Measurements from ENCODE around the gene TBC1D5. TPM values are rescaled to one million over a fixed set of nuclear protein-coding genes. Genes with fewer than 3 reads are reported as not detected.

Gene TBC1D5
- total RNA-seq, 1 donor from 2014 or later = 25.9 TPM

DNA sequence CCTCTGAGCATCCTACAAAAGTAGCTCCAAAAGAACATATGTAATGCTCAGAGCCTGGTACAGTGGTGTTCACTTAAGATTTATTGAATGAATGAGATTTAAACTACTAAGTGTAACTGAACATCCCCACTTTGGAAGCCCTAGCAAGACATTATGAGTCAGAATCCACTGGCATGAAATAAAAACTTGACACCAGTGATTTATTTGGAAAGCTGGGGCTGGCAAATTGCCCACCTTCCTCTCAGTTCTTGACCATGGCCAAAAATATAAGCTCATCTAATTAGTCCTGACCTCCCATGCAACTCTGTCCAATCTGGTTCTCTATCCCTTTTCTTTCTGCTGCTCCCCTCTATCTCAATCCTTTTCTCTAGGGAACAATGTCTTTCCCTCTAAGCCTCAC, 439.7 kb downstream of the TBC1D5 start:
- intact Hi-C loops (cut with DNase I) = no loop called here
- DNase-seq (ENCODE audit: low spot score) = no peak

DNA sequence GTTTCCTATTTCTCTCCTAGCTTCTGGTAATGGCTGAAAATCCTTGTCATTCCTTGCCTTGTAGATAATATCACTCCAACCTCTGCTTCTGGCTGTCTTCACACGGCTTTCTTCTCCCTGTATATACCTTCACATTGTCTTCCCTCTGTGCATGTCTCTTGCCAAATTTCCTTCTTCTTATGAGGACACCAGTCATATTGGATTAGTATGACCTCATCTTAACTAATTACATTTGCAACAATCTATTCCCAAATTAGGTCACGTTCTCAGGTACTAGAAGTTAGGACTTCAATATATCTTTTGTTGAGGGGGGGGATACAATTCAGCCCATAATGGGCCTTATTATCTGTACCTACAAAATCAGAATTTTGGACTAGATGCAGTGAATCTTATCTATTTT, 440.3 kb downstream of the TBC1D5 start:
- no peak for DNase-seq (ENCODE audit: low spot score)
- intact Hi-C loops (cut with DNase I) = no loop called here

GRCh38 chr3:17301271-17301670, 441.2 kb downstream of the TBC1D5 start:
- intact Hi-C loops (cut with DNase I) = no loop called here
- no peak for DNase-seq (ENCODE audit: low spot score)

GRCh38 chr3:17300441-17300840, 442.0 kb downstream of the TBC1D5 start:
- intact Hi-C loops (cut with DNase I) = no loop called here
- no peak for DNase-seq (ENCODE audit: low spot score)

DNA sequence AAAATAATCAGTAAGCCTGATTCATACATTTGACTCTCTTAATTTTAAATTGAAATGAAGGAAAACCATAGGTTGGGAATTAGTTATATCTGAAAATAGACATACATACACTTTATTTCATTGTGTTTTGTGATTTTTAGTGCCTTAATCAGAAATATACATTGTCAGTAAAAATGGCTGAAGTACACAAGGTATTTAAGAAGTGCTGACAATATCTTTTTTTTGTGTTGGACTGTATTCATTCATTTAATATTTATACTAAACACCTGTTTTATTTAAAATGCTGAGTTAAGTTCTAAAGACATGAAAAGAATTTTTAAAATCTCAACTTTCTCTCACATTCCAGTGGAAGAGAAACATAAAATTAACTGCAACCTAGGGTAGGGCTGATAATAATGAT, 444.4 kb downstream of the TBC1D5 start:
- intact Hi-C loops (cut with DNase I) = no loop called here
- no peak for DNase-seq (ENCODE audit: low spot score)

GRCh38 chr3:17292556-17292955, 449.9 kb downstream of the TBC1D5 start:
- DNase-seq (ENCODE audit: low spot score) = no peak
- intact Hi-C loops (cut with DNase I) = no loop called here

- intact Hi-C loops (cut with DNase I) = no loop called here
- DNase-seq (ENCODE audit: low spot score) = no peak
Measured at GRCh38 chr3:17290894-17291293, 451.5 kb downstream of the TBC1D5 start.

DNA sequence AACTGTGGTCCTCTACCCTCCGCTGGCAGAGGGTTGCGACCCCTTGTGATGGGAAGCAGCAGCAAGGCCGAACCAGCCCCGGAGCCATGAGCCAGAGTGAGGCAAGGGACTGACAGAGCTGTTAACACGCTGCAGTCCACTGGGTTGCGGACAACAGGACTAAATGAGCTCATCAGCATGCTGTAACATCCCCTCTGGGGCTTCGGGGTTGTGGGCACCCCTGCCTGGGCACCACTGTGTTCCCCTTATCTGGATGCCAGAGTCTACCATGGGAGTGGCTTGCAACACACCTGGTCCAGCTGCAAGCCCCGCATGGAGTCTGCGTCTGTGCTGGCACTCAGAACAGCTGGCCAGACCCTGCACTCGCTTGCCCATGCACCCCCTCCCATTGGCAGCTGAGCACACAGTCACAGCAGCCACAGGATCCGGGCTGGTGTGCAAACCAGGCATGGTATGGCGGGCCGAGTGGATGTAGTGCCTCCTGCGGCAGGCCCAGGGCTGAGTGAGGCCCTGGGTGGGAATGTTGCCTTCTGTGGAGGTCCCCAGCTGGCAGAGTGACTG, 453.5 kb downstream of the TBC1D5 start:
- intact Hi-C loops (cut with DNase I) = no loop called here
- DNase-seq (ENCODE audit: low spot score) = no peak

GRCh38 chr3:17287006-17287689, 455.3 kb downstream of the TBC1D5 start:
- DNase-seq (ENCODE audit: low spot score) = no peak
- intact Hi-C loops (cut with DNase I) = no loop called here

- intact Hi-C loops (cut with DNase I) = no loop called here
- no peak for DNase-seq (ENCODE audit: low spot score)
Measured at GRCh38 chr3:17278006-17278405, 464.4 kb downstream of the TBC1D5 start.

- DNase-seq (ENCODE audit: low spot score) = no peak
- intact Hi-C loops (cut with DNase I) = no loop called here
Measured at GRCh38 chr3:17266846-17267245, 475.6 kb downstream of the TBC1D5 start.

- intact Hi-C loops (cut with DNase I) = no loop called here
- no peak for DNase-seq (ENCODE audit: low spot score)
Measured at GRCh38 chr3:17261627-17262369, 480.6 kb downstream of the TBC1D5 start.

DNA sequence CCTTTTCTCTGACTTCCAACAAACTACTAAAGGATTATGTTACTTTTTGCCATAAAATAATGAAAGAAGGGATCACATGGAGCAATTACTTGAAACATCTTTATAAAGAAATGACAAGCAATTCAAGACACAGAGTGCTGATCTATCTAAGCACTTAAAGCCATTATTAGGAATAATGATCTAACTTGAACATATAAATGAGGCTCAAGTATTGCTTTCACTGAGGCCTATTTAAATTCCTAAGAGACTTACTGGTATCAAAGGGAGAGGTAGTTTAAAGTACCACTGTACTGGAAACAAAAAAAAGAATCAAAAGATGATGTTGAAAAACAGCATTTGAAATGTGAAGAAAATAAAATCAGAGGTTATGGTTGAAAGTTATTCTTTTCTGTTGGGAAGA, 482.2 kb downstream of the TBC1D5 start:
- DNase-seq (ENCODE audit: low spot score) = no peak
- intact Hi-C loops (cut with DNase I) = no loop called here

DNA sequence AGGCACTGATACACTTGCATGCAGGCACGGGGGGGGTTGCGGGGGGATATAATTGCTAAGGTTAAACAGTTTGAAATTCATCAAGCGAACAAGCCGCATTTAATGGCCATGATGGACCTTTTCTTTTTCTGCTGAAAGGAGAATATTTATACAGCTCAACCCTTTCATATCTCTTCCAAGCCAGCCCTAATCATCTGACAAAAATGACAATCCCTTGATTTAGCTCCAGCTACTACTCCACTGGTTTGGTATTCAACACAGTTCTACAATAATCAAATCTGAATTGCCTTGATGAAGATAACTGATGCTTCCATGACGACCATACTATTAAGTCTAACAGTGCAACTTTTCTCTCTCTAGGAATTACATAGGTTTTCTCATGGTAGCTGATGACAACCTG, 482.7 kb downstream of the TBC1D5 start:
- intact Hi-C loops (cut with DNase I) = loop anchor here (1.0 to 10.0 kb wide), 2 partner anchors 154 to 585 kb away; no protein-coding TSS in a partner anchor
- no peak for DNase-seq (ENCODE audit: low spot score)

GRCh38 chr3:17258823-17259436, 483.5 kb downstream of the TBC1D5 start:
- DNase-seq (ENCODE audit: low spot score) = no peak
- intact Hi-C loops (cut with DNase I) = loop anchor here (1.0 to 10.0 kb wide), 2 partner anchors 154 to 586 kb away; no protein-coding TSS in a partner anchor

- DNase-seq (ENCODE audit: low spot score) = no peak
- intact Hi-C loops (cut with DNase I) = loop anchor here (10.0 kb wide), 1 partner anchor 588 kb away; no protein-coding TSS in a partner anchor
Measured at GRCh38 chr3:17257269-17257668, 485.2 kb downstream of the TBC1D5 start.

GRCh38 chr3:17243621-17244020, 498.8 kb downstream of the TBC1D5 start:
- intact Hi-C loops (cut with DNase I) = no loop called here
- no peak for DNase-seq (ENCODE audit: low spot score)

GRCh38 chr3:17239417-17239816, 503.0 kb downstream of the TBC1D5 start:
- no peak for DNase-seq (ENCODE audit: low spot score)
- intact Hi-C loops (cut with DNase I) = loop anchor here (10.0 kb wide), 3 partner anchors 205 to 405 kb away; partner anchors contain the start of gene PLCL2

DNA sequence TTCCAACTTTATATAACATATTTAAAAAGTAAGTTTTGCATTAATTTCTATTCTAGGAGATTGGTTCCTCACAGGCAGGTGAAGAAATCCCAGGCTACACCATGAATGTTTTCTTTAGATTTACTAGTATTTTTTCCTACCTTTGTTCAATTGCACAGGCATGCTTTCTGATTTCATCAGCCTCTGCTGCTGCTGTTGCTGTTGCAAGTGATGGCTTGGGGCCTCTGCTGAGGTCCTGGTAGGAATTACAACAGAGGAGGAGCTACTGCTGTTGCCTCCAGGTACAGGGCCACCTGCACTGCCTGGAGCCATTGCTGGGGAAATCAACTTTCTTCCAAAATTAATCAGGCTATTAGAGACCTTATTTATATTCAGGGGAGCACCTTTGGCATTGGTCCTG, 504.4 kb downstream of the TBC1D5 start:
- intact Hi-C loops (cut with DNase I) = loop anchor here (10.0 kb wide), 3 partner anchors 203 to 403 kb away; partner anchors contain the start of gene PLCL2
- DNase-seq (ENCODE audit: low spot score) = no peak

- intact Hi-C loops (cut with DNase I) = loop anchor here (10.0 kb wide), 3 partner anchors 201 to 401 kb away; partner anchors contain the start of gene PLCL2
- no peak for DNase-seq (ENCODE audit: low spot score)
Measured at GRCh38 chr3:17235310-17235709, 507.1 kb downstream of the TBC1D5 start.

Data from cardiac septum (tissue), 1 donor.